GM03348 (cell line): ENCODE measurements around the gene ZP2.
"Not testable (repeated sequence)": the region's sequence is repeated elsewhere in the genome, so short reads cannot be mapped to it uniquely, and the experiment has no call there.

Experiments used
- DNase-seq: peaks from one replicate; pipeline ENCODE4 v3.0.0; 2012; ENCODE audit warnings: low spot score

Gene ZP2

GRCh38 chr16:21211486-21211885 is at the start of gene ZP2:
Gene ZP2, minus strand, starts transcription at chr16:21211574. Its CDS starts 27 bp downstream, at chr16:21211547.
- no peak for DNase-seq

GRCh38 chr16:21257284-21257683 is 45.9 kb upstream of the ZP2 start:
- DNase-seq = no peak

DNA sequence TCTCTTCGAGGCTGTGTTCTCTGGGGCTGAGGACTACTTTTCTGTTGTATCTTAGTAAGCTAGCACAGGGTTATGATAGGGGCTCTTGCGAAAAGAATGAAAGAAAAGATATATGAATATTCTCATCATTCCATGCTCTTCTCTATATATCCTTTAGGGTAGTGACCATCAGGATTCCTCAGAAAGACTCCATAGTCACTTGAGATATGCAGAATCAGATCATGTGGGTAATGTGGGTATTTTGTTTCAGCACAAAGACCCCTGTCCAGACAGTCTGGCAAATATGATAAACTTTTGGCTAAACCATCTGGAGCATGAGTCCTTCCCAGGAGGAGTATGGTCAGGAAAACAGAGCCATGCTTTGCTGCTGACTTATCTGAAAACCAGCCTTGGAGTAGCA is 45.3 kb upstream of the ZP2 start:
- no peak for DNase-seq

- DNase-seq = no peak
Observed at GRCh38 chr16:21253470-21253869, 42.1 kb upstream of the ZP2 start.

DNA sequence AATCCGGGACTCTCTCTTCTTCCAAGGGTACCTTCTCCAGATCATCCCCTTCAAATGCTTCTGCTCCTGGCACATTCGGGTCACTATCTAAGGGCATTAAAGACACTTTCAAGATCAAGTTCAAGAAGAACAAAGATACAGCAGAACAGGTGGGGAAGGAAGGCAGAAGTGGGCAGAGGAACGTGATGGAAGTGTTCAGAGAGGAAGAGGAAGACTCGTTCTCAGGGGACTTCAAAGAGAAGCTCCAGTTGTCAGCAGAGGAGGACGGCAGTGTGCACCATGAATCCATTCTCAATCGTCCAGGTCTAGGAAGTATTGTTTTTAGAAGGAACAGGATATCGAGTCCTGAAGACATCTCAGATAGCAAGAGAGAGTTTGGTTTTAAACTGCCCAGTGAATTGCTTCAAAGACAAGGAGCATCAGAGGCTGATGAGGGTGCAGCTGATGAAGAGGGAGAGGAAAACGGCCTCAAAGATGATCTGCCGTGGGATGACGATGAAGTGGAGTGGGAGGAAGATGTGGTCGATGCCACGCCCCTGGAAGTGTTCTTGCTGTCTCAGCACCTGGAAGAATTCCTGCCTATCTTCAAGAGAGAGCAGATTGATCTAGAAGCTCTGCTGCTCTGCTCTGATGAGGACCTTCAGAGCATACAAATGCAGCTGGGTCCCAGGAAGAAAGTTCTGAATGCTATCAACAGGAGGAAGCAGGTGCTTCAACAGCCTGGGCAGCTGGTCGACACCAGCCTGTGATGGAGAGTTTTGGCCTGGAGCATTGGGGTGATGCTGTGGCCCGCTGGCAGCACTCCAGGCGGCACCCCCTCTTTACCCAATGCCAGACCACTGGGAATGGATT is 38.9 kb upstream of the ZP2 start:
- DNase-seq = no peak

GRCh38 chr16:21248179-21248578 is 36.8 kb upstream of the ZP2 start:
- DNase-seq = not testable (repeated sequence)

GRCh38 chr16:21244518-21245215 is 33.3 kb upstream of the ZP2 start:
- no peak for DNase-seq

DNA sequence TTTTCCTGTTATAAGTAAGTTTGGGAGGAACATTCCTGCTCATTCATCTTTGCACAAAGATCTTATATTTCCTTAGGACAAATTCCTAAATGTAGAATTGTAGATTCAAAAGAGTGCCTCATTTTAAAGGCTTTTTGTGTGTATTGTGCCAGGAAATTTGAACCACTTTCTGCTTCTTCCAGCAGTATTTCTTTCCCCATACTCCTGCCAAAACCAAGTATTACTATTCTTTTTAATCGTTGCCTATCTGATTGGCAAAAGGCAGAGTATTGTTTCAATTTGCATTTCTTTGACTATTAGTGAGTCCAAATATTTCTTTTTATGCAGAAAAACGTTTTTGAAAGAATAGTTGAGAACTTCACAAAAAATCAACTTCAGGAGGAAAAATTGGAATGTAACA is 31.4 kb upstream of the ZP2 start:
- no peak for DNase-seq

DNA sequence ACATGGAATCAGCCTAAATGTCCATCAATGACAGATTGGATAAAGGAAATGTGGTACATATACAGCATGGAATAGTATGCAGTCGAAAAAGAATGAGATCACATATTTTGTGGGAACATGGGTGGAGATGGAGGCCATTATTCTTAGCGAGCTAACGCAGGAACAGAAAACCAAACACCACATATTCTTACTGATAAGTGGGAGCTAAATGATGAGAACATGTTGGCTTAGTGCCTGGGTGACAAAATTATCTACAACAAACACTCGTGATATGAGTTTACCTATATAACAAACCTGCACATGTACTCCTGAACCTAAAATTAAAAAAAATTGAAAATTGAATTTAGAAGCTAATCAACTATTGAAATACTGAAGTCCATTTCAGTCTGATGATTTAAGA is 28.3 kb upstream of the ZP2 start:
- DNase-seq = no peak

DNA sequence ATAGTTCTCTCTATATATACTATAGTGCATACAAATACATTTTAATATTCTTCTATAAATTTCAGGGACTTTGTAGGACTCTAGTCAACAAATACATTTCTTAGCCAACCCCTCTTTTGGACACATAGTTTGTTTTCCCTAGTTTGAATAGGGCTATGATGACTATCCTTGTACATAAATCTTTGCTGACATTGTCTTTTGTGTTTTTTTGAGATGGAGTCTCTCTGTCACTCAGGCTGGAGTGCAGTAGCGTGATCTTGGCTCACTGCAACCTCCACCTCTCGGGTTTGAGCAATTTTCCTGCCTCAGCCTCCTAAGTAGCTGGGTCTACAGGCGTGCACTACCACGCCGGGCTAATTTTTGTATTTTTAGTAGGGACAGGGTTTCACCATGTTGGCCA is 25.5 kb upstream of the ZP2 start:
- no peak for DNase-seq

- DNase-seq = no peak
Observed at GRCh38 chr16:21235199-21235585, 23.8 kb upstream of the ZP2 start.

- no peak for DNase-seq
Observed at GRCh38 chr16:21233521-21234150, 22.3 kb upstream of the ZP2 start, which contains the start of gene ANKS4B. Gene ANKS4B, plus strand, starts transcription at chr16:21233699. Its CDS starts 39 bp downstream, at chr16:21233738.

- no peak for DNase-seq
Observed at GRCh38 chr16:21233045-21233520, 21.7 kb upstream of the ZP2 start.

GRCh38 chr16:21228361-21228872 is 17.0 kb upstream of the ZP2 start:
- DNase-seq = no peak

- no peak for DNase-seq
Observed at GRCh38 chr16:21227866-21228265, 16.5 kb upstream of the ZP2 start.

- DNase-seq = no peak
Observed at GRCh38 chr16:21226749-21227148, 15.4 kb upstream of the ZP2 start.

DNA sequence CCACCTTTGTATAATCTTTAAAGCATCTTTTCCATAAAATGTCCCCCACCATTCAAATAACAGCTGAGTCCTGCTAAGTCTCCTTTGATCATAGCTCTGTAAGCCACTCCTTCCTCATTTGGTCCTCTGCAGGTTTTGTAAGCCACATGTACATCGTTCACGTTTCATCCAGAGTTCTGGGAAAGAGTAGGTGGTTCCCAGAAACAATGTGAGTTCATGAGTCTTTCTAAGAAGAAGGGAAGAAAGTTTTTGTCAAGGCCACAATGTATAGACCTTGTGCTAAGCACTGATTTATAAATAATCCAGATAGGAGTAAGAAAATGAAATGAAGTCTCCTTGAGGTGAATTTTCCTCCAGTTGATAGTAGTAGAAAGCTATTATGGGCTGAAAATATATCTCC is 13.4 kb upstream of the ZP2 start:
- DNase-seq = no peak

DNA sequence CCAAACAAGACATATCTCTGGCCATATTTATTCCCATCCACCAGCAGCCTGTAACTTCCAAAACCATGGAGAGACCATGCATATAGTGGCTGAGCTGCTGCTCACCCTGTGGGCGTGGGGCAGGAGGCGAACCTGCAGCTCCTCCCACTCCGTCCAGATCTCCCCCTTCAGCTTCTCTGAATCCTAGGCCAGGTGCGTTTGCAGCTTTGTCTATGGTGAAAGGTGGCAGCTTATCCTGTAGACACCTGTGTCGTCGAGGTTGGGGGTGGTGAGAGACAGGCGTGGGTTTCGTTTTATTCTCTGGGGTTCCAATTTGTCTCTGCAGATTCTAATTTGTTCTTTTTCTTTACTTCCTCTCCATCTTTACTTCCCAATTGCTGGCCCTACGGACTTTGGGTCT is 12.4 kb upstream of the ZP2 start:
- no peak for DNase-seq

DNA sequence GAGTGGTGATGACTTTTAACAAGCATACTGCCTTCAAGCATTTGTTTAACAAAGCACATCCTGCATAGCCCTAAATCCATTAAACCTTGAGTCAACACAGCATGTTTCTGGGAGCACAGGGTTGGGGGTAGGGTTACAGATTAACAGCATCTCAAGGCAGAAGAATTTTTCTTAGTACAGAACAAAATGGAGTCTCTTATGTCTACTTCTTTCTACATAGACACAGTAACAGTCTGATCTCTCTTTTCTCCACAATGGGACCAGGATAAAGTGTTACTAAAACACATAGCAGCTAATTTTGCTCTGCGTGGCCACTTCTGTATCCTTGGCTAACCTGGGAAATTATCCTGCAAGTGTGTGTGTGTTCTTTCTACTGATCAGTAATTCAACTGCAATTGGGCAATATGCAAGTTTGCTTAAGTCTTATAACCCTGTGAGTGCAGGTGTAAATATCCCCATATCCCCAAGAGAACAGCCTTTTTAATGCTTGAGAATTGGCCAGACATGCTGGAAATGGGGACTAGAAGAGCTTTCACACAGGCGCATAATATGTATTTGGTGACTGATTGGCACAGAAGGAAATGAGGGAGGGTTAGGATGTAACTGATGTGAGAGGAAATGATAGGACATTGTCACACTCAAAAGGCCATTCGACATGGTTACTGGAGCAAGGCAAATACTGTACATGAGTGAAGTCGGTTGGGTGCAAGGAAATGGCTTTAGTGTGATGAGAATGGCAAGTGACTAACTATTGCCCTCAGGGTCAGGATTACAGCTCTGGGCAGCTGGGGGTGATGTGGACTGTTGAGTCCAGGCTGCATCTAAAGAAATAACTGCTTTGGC is 11.3 kb upstream of the ZP2 start:
- no peak for DNase-seq

GRCh38 chr16:21219551-21219950 is 8.2 kb upstream of the ZP2 start:
- DNase-seq = no peak

DNA sequence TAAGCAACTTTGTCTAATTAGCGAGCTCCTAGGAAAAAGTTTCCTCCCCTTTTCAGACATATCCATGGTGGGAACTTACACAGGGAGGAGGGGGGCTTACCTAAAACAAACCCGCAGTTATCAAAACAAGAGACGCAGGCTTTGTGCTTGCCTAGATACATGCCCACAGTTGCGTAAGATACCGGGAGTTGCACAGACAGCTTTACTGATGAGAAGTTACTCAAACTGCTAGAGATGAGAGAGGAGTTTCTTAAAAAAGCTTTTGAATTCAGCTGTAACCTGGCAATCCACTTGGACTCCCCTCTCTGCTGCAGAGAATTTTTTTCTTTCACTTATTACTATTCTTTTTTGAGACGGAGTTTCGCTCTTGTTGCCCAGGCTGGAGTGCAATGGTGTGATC is 6.8 kb upstream of the ZP2 start:
- no peak for DNase-seq

- no peak for DNase-seq
Observed at GRCh38 chr16:21217121-21217520, 5.7 kb upstream of the ZP2 start.
